GM21526 (cell line): Measurements from ENCODE around the gene SPON2.

ENCODE experiments used
- ATAC-seq: cut with Tn5 transposase; IDR thresholded peaks from one replicate; pipeline ENCODE4 v1.9.1; 2021; ENCODE audit warnings: moderate library complexity; ENCODE audit not compliant: unreplicated experiment, low FRiP score

Gene SPON2

GRCh38 chr4:1172228-1172851 lies at the start of gene SPON2:
SPON2 (minus strand) TSS chr4:1172583.
- ATAC-seq = no peak

- no peak for ATAC-seq
Measured at GRCh38 chr4:1221155-1221870, 48.9 kb upstream of the SPON2 start.

GRCh38 chr4:1220566-1220965 lies 48.2 kb upstream of the SPON2 start:
- no peak for ATAC-seq

- ATAC-seq = no peak
Measured at GRCh38 chr4:1219566-1219950, 47.2 kb upstream of the SPON2 start.

- ATAC-seq = peak; percentile 48
Measured at GRCh38 chr4:1218634-1219565, 46.5 kb upstream of the SPON2 start.

- no peak for ATAC-seq
Measured at GRCh38 chr4:1217366-1217765, 45.0 kb upstream of the SPON2 start.

- ATAC-seq = no peak
Measured at GRCh38 chr4:1216869-1217294, 44.5 kb upstream of the SPON2 start.

GRCh38 chr4:1216076-1216614 lies 43.8 kb upstream of the SPON2 start:
- ATAC-seq = no peak

- peak; percentile 67 for ATAC-seq
Measured at GRCh38 chr4:1215141-1216075, 43.0 kb upstream of the SPON2 start.

- ATAC-seq = no peak
Measured at GRCh38 chr4:1214101-1215095, 42.0 kb upstream of the SPON2 start.

- ATAC-seq = no peak
Measured at GRCh38 chr4:1213336-1213995, 41.1 kb upstream of the SPON2 start.

- no peak for ATAC-seq
Measured at GRCh38 chr4:1212546-1213335, 40.4 kb upstream of the SPON2 start.

GRCh38 chr4:1211891-1212545 lies 39.6 kb upstream of the SPON2 start:
- ATAC-seq = no peak

GRCh38 chr4:1211371-1211770 lies 39.0 kb upstream of the SPON2 start:
- ATAC-seq = no peak

- ATAC-seq = no peak
Measured at GRCh38 chr4:1210971-1211370, 38.6 kb upstream of the SPON2 start.

GRCh38 chr4:1210241-1210841 lies 38.0 kb upstream of the SPON2 start:
- no peak for ATAC-seq
